HTR-8/SVneo (cell line): Measurements from ENCODE around the gene KDM1A.

Experiments
- DNase-seq: peaks from one replicate; pipeline ENCODE4 v3.0.0; 2011; ENCODE audit warnings: low spot score, mixed read lengths; ENCODE audit not compliant: insufficient read length
- FAIRE-seq: peaks from 2 replicates; lab custom pipeline; 2011; peaks lifted over from hg19 to GRCh38; lab: Jason Lieb, UNC

The KDM1A gene

GRCh38 chr1:23062271-23062670 is 43.0 kb downstream of the KDM1A start:
- DNase-seq = no peak
- FAIRE-seq = no peak

GRCh38 chr1:23065385-23065784 is 46.1 kb downstream of the KDM1A start:
- no peak for FAIRE-seq
- no peak for DNase-seq

- FAIRE-seq = no peak
- no peak for DNase-seq
Measured at GRCh38 chr1:23066075-23066474, 46.8 kb downstream of the KDM1A start.

GRCh38 chr1:23069149-23069548 is 49.9 kb downstream of the KDM1A start:
- DNase-seq (no peak), FAIRE-seq (no peak)

- no peak for FAIRE-seq
- no peak for DNase-seq
Measured at GRCh38 chr1:23069675-23070074, 50.4 kb downstream of the KDM1A start.

GRCh38 chr1:23074012-23074411 is 54.7 kb downstream of the KDM1A start:
- no peak for DNase-seq

GRCh38 chr1:23079025-23079424 is 59.8 kb downstream of the KDM1A start:
- no peak for DNase-seq
- FAIRE-seq = no peak

More at GRCh38 chr1:23074012-23074411, 54.7 kb downstream of the KDM1A start:
- no peak for FAIRE-seq

- DNase-seq (no peak), FAIRE-seq (no peak)
Measured at GRCh38 chr1:23080885-23081284, 61.6 kb downstream of the KDM1A start.

GRCh38 chr1:23081376-23081775 is 62.1 kb downstream of the KDM1A start:
- DNase-seq (no peak), FAIRE-seq (no peak)

- no peak for FAIRE-seq
- DNase-seq = no peak
Measured at GRCh38 chr1:23083714-23084480, 64.6 kb downstream of the KDM1A start.

- FAIRE-seq (no peak), DNase-seq (no peak)
Measured at GRCh38 chr1:23084880-23085279, 65.6 kb downstream of the KDM1A start.

- DNase-seq = no peak
- FAIRE-seq = no peak
Measured at GRCh38 chr1:23085696-23086095, 66.4 kb downstream of the KDM1A start.

GRCh38 chr1:23088027-23088426 is 68.8 kb downstream of the KDM1A start:
- FAIRE-seq = no peak
- no peak for DNase-seq

- DNase-seq (no peak), FAIRE-seq (no peak)
Measured at GRCh38 chr1:23090056-23090455, 70.8 kb downstream of the KDM1A start.

GRCh38 chr1:23091545-23091944 is 72.3 kb downstream of the KDM1A start:
- no peak for FAIRE-seq

GRCh38 chr1:23092447-23092846 is 73.2 kb downstream of the KDM1A start:
- FAIRE-seq (no peak), DNase-seq (no peak)

More at GRCh38 chr1:23091545-23091944, 72.3 kb downstream of the KDM1A start:
- DNase-seq = no peak

GRCh38 chr1:23097316-23097715 is 78.0 kb downstream of the KDM1A start:
- FAIRE-seq = no peak

GRCh38 chr1:23098463-23099170 is 79.3 kb downstream of the KDM1A start:
- DNase-seq (peak; percentile 33), FAIRE-seq (no peak)

More at GRCh38 chr1:23097316-23097715, 78.0 kb downstream of the KDM1A start:
- DNase-seq = no peak

- DNase-seq (no peak), FAIRE-seq (no peak)
Measured at GRCh38 chr1:23099171-23099536, 79.9 kb downstream of the KDM1A start.

GRCh38 chr1:23100074-23100748 is 80.9 kb downstream of the KDM1A start:
- DNase-seq (peak; percentile 67), FAIRE-seq (peak; percentile 40)
